OCI-LY3 (cell line): Measurements from ENCODE around the gene FILIP1L.

Source experiments
- CTCF ChIP-seq: fragments of 200-600, 300-600 bp; sonication (generic); IDR thresholded peaks from 2 replicates; pipeline ENCODE4 v1.5.1; 2014; ENCODE audit warnings: antibody characterized with exemption, low read length, low read depth
- EZH2phosphoT487 ChIP-seq: fragments of 200-600 bp; shearing (Covaris generic); IDR thresholded peaks from 2 replicates; pipeline ENCODE4 v1.6.1; 2018; ENCODE audit warnings: antibody characterized with exemption, mixed run types, low read depth

GRCh38 chr3:100108464-100109079, 5.7 kb downstream of the FILIP1L start:
- TF ChIP-seq CTCF = no peak
- no peak for TF ChIP-seq EZH2phosphoT487
